A549 (cell line): ENCODE data around the gene RIPOR1. TPM values are rescaled to one million over a fixed set of nuclear protein-coding genes. Genes with fewer than 3 reads are reported as not detected.
A peak's percentile ranks its signal among the peaks of the same experiment; 100 is the strongest.

ENCODE experiments used
- ATAC-seq, 2 experiments: fragments of 200-7000 bp in 1 of 2; fragments of >200 bp in 1 of 2; cut with Nextera tagmentation in 1 of 2; cut with Tn5 transposase in 1 of 2; 3 replicates each; pipeline versions ENCODE4 v1.8.0 to v1.9.1; 2018 to 2020; ENCODE audit warnings: mild to moderate bottlenecking in 1 of 2, moderate library complexity in 1 of 2
- CTCF ChIA-PET: fragments of 300-600 bp; sonication (Branson Sonifier 250); formaldehyde crosslinking; extraction: SDS; loops from one replicate; lab custom pipeline; 2021; ENCODE audit warnings: antibody characterized with exemption, inconsistent platforms; lab: Yijun Ruan, JAX
- POLR2A ChIA-PET: fragments of 350-600 bp; formaldehyde crosslinking; extraction: SDS; loops from one replicate; lab custom pipeline; 2021; ENCODE audit warnings: antibody characterized with exemption, inconsistent platforms; lab: Yijun Ruan, JAX
- DNase-seq, 2 experiments: peaks; one replicate each; pipeline versions ENCODE4 v3.0.0 to v3.0.0-alpha.2; 2011 to 2016; ENCODE audit warnings: low read depth in 1 of 2, low spot score in 1 of 2
- FAIRE-seq: peaks from 2 replicates; lab custom pipeline; 2011; peaks lifted over from hg19 to GRCh38; lab: Jason Lieb, UNC
- H3K27ac ChIP-seq, 2 experiments: fragments of >200 bp; sonication (Bioruptor Twin); formaldehyde crosslinking; 3 replicates each; pipeline ENCODE4 v1.5.1; 2016 to 2017
- H3K4me1 ChIP-seq: fragments of >200 bp; sonication (Bioruptor Twin); formaldehyde crosslinking; 3 replicates; pipeline ENCODE4 v1.6.1; 2016
- H3K4me2 ChIP-seq: fragments of >200 bp; sonication (Bioruptor Twin); formaldehyde crosslinking; 3 replicates; pipeline ENCODE4 v1.6.1; 2016
- H3K4me3 ChIP-seq: fragments of >200 bp; sonication (Bioruptor Twin); formaldehyde crosslinking; 3 replicates; pipeline ENCODE4 v1.5.1; 2016
- H3K9me3 ChIP-seq: fragments of >200 bp; sonication (Bioruptor Twin); formaldehyde crosslinking; 3 replicates; pipeline ENCODE4 v1.6.1; 2016
- CBX2 ChIP-seq: fragments of 200-600 bp; sonication (generic); IDR thresholded peaks from 2 replicates; pipeline ENCODE4 v1.6.1; 2016; ENCODE audit warnings: low read depth, mild to moderate bottlenecking, borderline replicate concordance
- CBX8 ChIP-seq: fragments of 200-600 bp; sonication (generic); IDR thresholded peaks from 2 replicates; pipeline ENCODE4 v1.6.1; 2016
- CEBPB ChIP-seq, 2 experiments: fragments of >200 bp in 1 of 2; sonication (Bioruptor Twin) in 1 of 2; formaldehyde crosslinking in 1 of 2; IDR thresholded peaks; 2 replicates each; pipeline ENCODE4 v1.6.1; 2012 to 2016
- EHF ChIP-seq: fragments of 250-450 bp; sonication (Bioruptor Pico); IDR thresholded peaks from 2 replicates; pipeline ENCODE4 v1.5.0; 2020; ENCODE audit warnings: mild to moderate bottlenecking
- EHMT2 ChIP-seq: fragments of 200-600 bp; sonication (generic); IDR thresholded peaks from 2 replicates; pipeline ENCODE4 v1.6.1; 2016; ENCODE audit warnings: antibody characterized with exemption, low read depth, mild to moderate bottlenecking, moderate library complexity
- EP300 ChIP-seq, 2 experiments: fragments of >200 bp; sonication (Bioruptor Twin); formaldehyde crosslinking; IDR thresholded peaks; 2 replicates in 1 of 2; 3 replicates in 1 of 2; pipeline ENCODE4 v1.6.1; 2016 to 2017
- FOSL2 ChIP-seq, 2 experiments: fragments of 450-650 bp in 1 of 2; fragments of >200 bp in 1 of 2; sonication (Bioruptor Twin) in 1 of 2; formaldehyde crosslinking; IDR thresholded peaks; 2 replicates each; pipeline versions ENCODE4 v1.5.0 to v1.6.1; 2016 to 2020; ENCODE audit warnings: mild to moderate bottlenecking in 1 of 2, moderate library complexity in 1 of 2
- FOXS1 ChIP-seq: fragments of 250-450 bp; sonication (Bioruptor Pico); IDR thresholded peaks from 2 replicates; pipeline ENCODE4 v1.5.0; 2020; ENCODE audit warnings: mild to moderate bottlenecking, moderate library complexity
- HDAC2 ChIP-seq: fragments of 200-600 bp; sonication (generic); IDR thresholded peaks from 2 replicates; pipeline ENCODE4 v1.6.1; 2016
- HEYL ChIP-seq: fragments of 250-450 bp; sonication (Bioruptor Pico); IDR thresholded peaks from 2 replicates; pipeline ENCODE4 v1.8.0; 2021; ENCODE audit warnings: mild to moderate bottlenecking, moderate library complexity
- HOXA7 ChIP-seq: fragments of 250-450 bp; sonication (Bioruptor Pico); IDR thresholded peaks from 2 replicates; pipeline ENCODE4 v1.5.0; 2020; ENCODE audit warnings: mild to moderate bottlenecking, moderate library complexity
- HOXB13 ChIP-seq: fragments of 250-450 bp; sonication (Bioruptor Pico); IDR thresholded peaks from 2 replicates; pipeline ENCODE4 v1.5.0; 2020; ENCODE audit warnings: low read depth, mild to moderate bottlenecking, moderate library complexity
- HOXB5 ChIP-seq: fragments of 250-450 bp; sonication (Bioruptor Pico); IDR thresholded peaks from 2 replicates; pipeline ENCODE4 v1.5.0; 2020; ENCODE audit warnings: mild to moderate bottlenecking, moderate library complexity
- JUN ChIP-seq, 2 experiments: fragments of >200 bp; sonication (Bioruptor Twin); formaldehyde crosslinking; IDR thresholded peaks; 2 replicates in 1 of 2; 3 replicates in 1 of 2; pipeline ENCODE4 v1.6.1; 2016 to 2017
- JUNB ChIP-seq: fragments of >200 bp; sonication (Bioruptor Twin); formaldehyde crosslinking; IDR thresholded peaks from 2 replicates; pipeline ENCODE4 v1.6.1; 2016
- KDM1A ChIP-seq: fragments of 200-600 bp; sonication (generic); IDR thresholded peaks from 2 replicates; pipeline ENCODE4 v1.6.1; 2016; ENCODE audit warnings: low read depth, mild to moderate bottlenecking
- KDM5A ChIP-seq: fragments of 200-600 bp; sonication (generic); IDR thresholded peaks from 2 replicates; pipeline ENCODE4 v1.6.1; 2016; ENCODE audit warnings: antibody characterized with exemption, mild to moderate bottlenecking
- MAFK ChIP-seq: fragments of 450-650 bp; IDR thresholded peaks from 2 replicates; pipeline ENCODE4 v1.6.1; 2014; ENCODE audit not compliant: partially characterized antibody
- NFE2L2 ChIP-seq: fragments of 150-350 bp; conservative IDR thresholded peaks from 2 replicates; pipeline ENCODE4 v1.6.1; 2014; ENCODE audit warnings: low read length
- NR3C1 ChIP-seq: fragments of >200 bp; sonication (Bioruptor Twin); formaldehyde crosslinking; IDR thresholded peaks from 3 replicates; pipeline ENCODE4 v1.6.1; 2017
- PHF8 ChIP-seq: fragments of 200-600 bp; sonication (generic); IDR thresholded peaks from 2 replicates; pipeline ENCODE4 v1.6.1; 2016; ENCODE audit warnings: low read depth, mild to moderate bottlenecking, antibody characterized with exemption, moderate library complexity, borderline replicate concordance
- POLR2A ChIP-seq: IDR thresholded peaks from 2 replicates; pipeline ENCODE4 v1.6.1; 2012; ENCODE audit warnings: mild to moderate bottlenecking, low read length
- REST ChIP-seq: fragments of 200-600 bp; sonication (generic); IDR thresholded peaks from 2 replicates; pipeline ENCODE4 v1.6.1; 2016; ENCODE audit warnings: antibody characterized with exemption, mild to moderate bottlenecking, moderate library complexity
- SREBF2 ChIP-seq: fragments of 450-650 bp; IDR thresholded peaks from 2 replicates; pipeline ENCODE4 v1.6.1; 2014; ENCODE audit warnings: mild to moderate bottlenecking, moderate library complexity
- TP53 ChIP-seq: fragments of 250-450 bp; sonication (Bioruptor Pico); IDR thresholded peaks from 2 replicates; pipeline ENCODE4 v1.5.0; 2021; ENCODE audit warnings: mild to moderate bottlenecking, moderate library complexity
- WGBS: methylation state at CpG from one replicate; pipeline ENCODE4 v1.1.6; 2017; ENCODE audit errors: missing lambda C conversion rate; 5-methylcytosine and 5-hydroxymethylcytosine counted together
- polyA plus RNA-seq, 4 experiments: library from polyadenylated mRNA; depleted of rRNA in 3 of 4; stranded (reverse); fragments of >200 nt; fragmentation: RNase III in 1 of 4; extraction: RNeasy Plus Mini Kit Qiagen cat#74134 plus additional on column Dnase treatment in 1 of 4; gene quantifications; 2 replicates in 3 of 4; 3 replicates in 1 of 4; pipeline ENCODE4 v1.2.3, GENCODE V29; 2011 to 2017
- TF ChIP-seq, protein P1 (sequence below): fragments of >200 bp; sonication (Bioruptor Twin); formaldehyde crosslinking; IDR thresholded peaks from 3 replicates; pipeline ENCODE4 v1.5.1; 2016
- TF ChIP-seq, protein P2 (sequence below): IDR thresholded peaks from 2 replicates; pipeline ENCODE4 v1.6.1; 2012

RIPOR1 gene
- polyA plus RNA-seq, 2 of the 4 experiments (the other 2 are of a cell fraction) = 7.2 to 23.0 TPM

DNA sequence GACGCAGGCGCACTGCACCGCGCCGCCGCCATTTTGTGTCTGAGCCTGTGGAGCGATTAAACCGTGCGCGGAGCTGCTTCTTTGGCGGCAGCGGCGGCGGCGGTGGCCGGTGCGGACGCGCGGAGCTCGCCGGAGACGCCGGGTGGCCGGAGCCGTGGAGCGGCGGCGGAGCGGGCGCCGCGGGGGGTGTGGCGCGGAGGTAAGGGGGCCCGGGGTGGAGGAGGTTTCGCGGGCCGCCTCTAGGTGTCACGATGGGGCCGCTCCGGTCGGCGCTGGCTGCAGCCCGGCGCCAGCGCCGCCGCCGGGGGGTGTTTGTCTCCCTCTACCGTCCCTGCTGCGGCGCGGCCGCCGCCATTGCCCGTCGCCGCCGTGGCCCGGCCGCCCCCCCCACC is 33.9 kb downstream of the RIPOR1 start, which contains the start of gene CTCF (continued):
- TF ChIP-seq HOXB13 (CRISPR knock-in tag) (no peak), HDAC2 (no peak), NR3C1 (no peak), EP300 (IDR thresholded peaks at IDR 0.05) (no peak), CBX2 (no peak), MAFK (no peak), HOXA7 (CRISPR knock-in tag) (no peak), FOSL2 (IDR thresholded peaks at IDR 0.05) (no peak), FOSL2 (CRISPR knock-in tag; IDR thresholded peaks at IDR 0.05) (no peak), CEBPB (IDR thresholded peaks at IDR 0.05) (no peak), FOXS1 (CRISPR knock-in tag) (no peak), TP53 (CRISPR knock-in tag) (no peak), JUN (IDR thresholded peaks at IDR 0.05) (peak; percentile 57 to 68; a peak in 3 of 5 replicates), SREBF2 (no peak), HOXB5 (CRISPR knock-in tag) (no peak), KDM5A (peak; percentile 77), HEYL (CRISPR knock-in tag) (no peak)
- TF ChIP-seq, protein P1, sequence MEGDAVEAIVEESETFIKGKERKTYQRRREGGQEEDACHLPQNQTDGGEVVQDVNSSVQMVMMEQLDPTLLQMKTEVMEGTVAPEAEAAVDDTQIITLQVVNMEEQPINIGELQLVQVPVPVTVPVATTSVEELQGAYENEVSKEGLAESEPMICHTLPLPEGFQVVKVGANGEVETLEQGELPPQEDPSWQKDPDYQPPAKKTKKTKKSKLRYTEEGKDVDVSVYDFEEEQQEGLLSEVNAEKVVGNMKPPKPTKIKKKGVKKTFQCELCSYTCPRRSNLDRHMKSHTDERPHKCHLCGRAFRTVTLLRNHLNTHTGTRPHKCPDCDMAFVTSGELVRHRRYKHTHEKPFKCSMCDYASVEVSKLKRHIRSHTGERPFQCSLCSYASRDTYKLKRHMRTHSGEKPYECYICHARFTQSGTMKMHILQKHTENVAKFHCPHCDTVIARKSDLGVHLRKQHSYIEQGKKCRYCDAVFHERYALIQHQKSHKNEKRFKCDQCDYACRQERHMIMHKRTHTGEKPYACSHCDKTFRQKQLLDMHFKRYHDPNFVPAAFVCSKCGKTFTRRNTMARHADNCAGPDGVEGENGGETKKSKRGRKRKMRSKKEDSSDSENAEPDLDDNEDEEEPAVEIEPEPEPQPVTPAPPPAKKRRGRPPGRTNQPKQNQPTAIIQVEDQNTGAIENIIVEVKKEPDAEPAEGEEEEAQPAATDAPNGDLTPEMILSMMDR = peak; percentile 93
- TF ChIP-seq, protein P2, sequence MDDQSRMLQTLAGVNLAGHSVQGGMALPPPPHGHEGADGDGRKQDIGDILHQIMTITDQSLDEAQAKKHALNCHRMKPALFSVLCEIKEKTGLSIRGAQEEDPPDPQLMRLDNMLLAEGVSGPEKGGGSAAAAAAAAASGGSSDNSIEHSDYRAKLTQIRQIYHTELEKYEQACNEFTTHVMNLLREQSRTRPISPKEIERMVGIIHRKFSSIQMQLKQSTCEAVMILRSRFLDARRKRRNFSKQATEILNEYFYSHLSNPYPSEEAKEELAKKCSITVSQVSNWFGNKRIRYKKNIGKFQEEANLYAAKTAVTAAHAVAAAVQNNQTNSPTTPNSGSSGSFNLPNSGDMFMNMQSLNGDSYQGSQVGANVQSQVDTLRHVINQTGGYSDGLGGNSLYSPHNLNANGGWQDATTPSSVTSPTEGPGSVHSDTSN = no peak

DNA sequence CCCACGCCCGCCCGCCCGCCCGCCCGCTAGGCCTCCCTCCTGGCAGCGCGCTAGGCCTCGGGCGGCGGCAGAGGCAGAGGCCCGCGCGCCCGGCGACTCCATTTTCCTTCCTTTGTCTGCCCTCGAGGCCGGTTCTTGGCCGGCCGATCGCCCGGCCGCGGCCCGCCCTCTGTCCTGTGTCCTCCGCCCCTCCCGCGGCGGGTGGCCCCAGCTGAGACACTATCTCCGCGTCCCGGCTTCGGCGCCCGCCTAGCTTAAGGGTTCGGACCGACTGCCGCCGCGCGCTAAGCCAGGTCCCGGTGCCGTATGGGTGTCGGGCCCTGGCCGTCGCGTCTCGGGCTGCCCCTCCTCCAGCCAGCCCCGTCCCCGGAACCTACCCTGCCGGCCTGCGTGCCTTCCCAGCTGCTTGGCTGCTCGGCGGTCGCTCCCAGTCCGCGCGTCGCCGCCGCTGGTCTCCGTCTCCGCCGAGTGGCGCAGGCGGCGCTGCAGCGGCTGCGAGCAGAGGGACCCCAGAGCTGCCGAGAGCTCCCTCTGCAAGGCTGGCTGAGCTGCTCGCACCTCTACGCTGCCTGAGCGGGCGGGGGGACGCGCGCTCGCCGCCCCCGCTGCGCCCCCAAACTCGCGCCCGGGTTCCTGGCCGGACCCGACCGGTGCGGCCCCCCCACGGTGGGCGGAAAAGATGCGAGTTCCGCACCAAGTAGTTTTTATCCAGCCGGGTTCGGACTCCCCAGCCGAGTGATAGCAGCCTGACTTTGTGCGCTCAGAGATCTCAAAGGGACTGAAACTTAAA is 34.5 kb downstream of the RIPOR1 start:
- H3K4me1 ChIP-seq = peaks cover 17% of the 10 kb centered on the region
- DNase-seq (peak in 1 of 2 experiments; percentile 57), FAIRE-seq (no peak)
- peak overlapping the region; percentile 87 for H3K4me3 ChIP-seq
- no peaks in the 10 kb centered on the region for H3K9me3 ChIP-seq
- POLR2A ChIA-PET = interaction anchor here (0.7 to 3.4 kb wide), 7 partner anchors 16 to 243 kb away, joined by 3 to 17 read pairs (median 7); partner anchors contain the start of genes ACD, PARD6A, RANBP10 and TSNAXIP1
- H3K27ac ChIP-seq = peak overlapping the region; percentile 99 to 100
- H3K4me2 ChIP-seq = peak overlapping the region; percentile 93
- whole genome bisulfite sequencing = 2% methylated on average over 29 of the region's 96 CpGs
- CTCF ChIA-PET = interaction anchor here (0.6 to 6.9 kb wide), 42 partner anchors 9 to 371 kb away, joined by 3 to 80 read pairs (median 6); partner anchors contain the start of genes ATP6V0D1, C16orf86, CARMIL2 and ENKD1
- TF ChIP-seq JUNB (no peak), NFE2L2 (no peak), EHF (CRISPR knock-in tag) (no peak), POLR2A (peak; percentile 35; the same call in 1 of the 2 replicates), CBX8 (no peak), KDM1A (no peak), EP300 (IDR thresholded peaks at IDR 0.05) (no peak), FOXS1 (CRISPR knock-in tag) (no peak), REST (no peak), HOXA7 (CRISPR knock-in tag) (no peak), PHF8 (peak; percentile 86), EHMT2 (no peak)
- TF ChIP-seq, protein P1 = peak; percentile 9; the same call in 1 of the 3 replicates
- TF ChIP-seq, all 56 proteins: peak for 3
- peak; percentile 42 to 49 for ATAC-seq
